Fibroblast of pulmonary artery (primary cell): Measurements from ENCODE around the gene MIB1.
A peak's percentile ranks its signal among the peaks of the same experiment; 100 is the strongest.

ENCODE experiments used
- DNase-seq: peaks from one replicate; pipeline ENCODE4 v3.0.0-alpha.2; 2010; ENCODE audit warnings: low read depth
- H3K4me3 ChIP-seq: replicated peaks from 2 replicates; pipeline ENCODE4 v1.5.1; 2011; ENCODE audit warnings: low read depth, mild to moderate bottlenecking, control low read depth, low read length, moderate library complexity
- CTCF ChIP-seq: IDR thresholded peaks from 2 replicates; pipeline ENCODE4 v1.5.1; 2011; ENCODE audit warnings: mild to moderate bottlenecking, control low read depth, low read length, inconsistent platforms; ENCODE audit errors: missing control alignments

MIB1 gene

GRCh38 chr18:21808185-21808584, 67.6 kb downstream of the MIB1 start:
- TF ChIP-seq CTCF: no peak
- no peak overlapping the region for H3K4me3 ChIP-seq
- DNase-seq: no peak

GRCh38 chr18:21809725-21810124, 69.1 kb downstream of the MIB1 start:
- no peak for TF ChIP-seq CTCF
- H3K4me3 ChIP-seq: no peak overlapping the region
- no peak for DNase-seq

GRCh38 chr18:21815101-21815500, 74.5 kb downstream of the MIB1 start:
- DNase-seq: no peak
- no peak overlapping the region for H3K4me3 ChIP-seq
- TF ChIP-seq CTCF: no peak

- peak; percentile 51 for DNase-seq
- TF ChIP-seq CTCF: peak; percentile 74
- H3K4me3 ChIP-seq: no peak overlapping the region
Observed at GRCh38 chr18:21820033-21820810, 79.6 kb downstream of the MIB1 start.

- H3K4me3 ChIP-seq: no peak overlapping the region
- no peak for DNase-seq
- no peak for TF ChIP-seq CTCF
Observed at GRCh38 chr18:21820811-21821143, 80.2 kb downstream of the MIB1 start.

- TF ChIP-seq CTCF: no peak
- DNase-seq: no peak
- H3K4me3 ChIP-seq: no peak overlapping the region
Observed at GRCh38 chr18:21823848-21824247, 83.3 kb downstream of the MIB1 start.

- no peak for TF ChIP-seq CTCF
- no peak overlapping the region for H3K4me3 ChIP-seq
- DNase-seq: peak; percentile 71
Observed at GRCh38 chr18:21826196-21826595, 85.6 kb downstream of the MIB1 start.
